Loucy (cell line): Measurements from ENCODE around the gene ADCY5.

ENCODE experiments used
- H2AFZ ChIP-seq: fragments of 200-600 bp; sonication (generic); 2 replicates; pipeline ENCODE4 v1.6.0; 2016; ENCODE audit warnings: antibody characterized with exemption, mild to moderate bottlenecking, low read length, moderate library complexity
- H3F3A ChIP-seq: fragments of 200-600 bp; 2 replicates; pipeline ENCODE4 v1.6.0; 2016; ENCODE audit warnings: antibody characterized with exemption, low read depth, mild to moderate bottlenecking
- H3K27me3 ChIP-seq: fragments of 200-600 bp; sonication (generic); 2 replicates; pipeline ENCODE4 v1.6.1; 2014; ENCODE audit warnings: low read length, mild to moderate bottlenecking; ENCODE audit not compliant: insufficient read depth, poor library complexity, severe bottlenecking
- H3K36me3 ChIP-seq: fragments of 200-600 bp; sonication (generic); 2 replicates; pipeline ENCODE4 v1.6.1; 2016; ENCODE audit warnings: low read length; ENCODE audit not compliant: insufficient read depth
- H3K4me1 ChIP-seq: fragments of 200-600 bp; sonication (generic); 2 replicates; pipeline ENCODE4 v1.5.1; 2014; ENCODE audit warnings: low read length, mild to moderate bottlenecking; ENCODE audit not compliant: insufficient read depth, poor library complexity, severe bottlenecking
- H3K4me2 ChIP-seq: fragments of 200-600 bp; sonication (generic); 2 replicates; pipeline ENCODE4 v1.6.0; 2014; ENCODE audit warnings: antibody characterized with exemption, low read length, low read depth, mild to moderate bottlenecking; ENCODE audit not compliant: poor library complexity, severe bottlenecking
- H3K4me3 ChIP-seq: fragments of 200-600 bp; sonication (generic); 2 replicates; pipeline ENCODE4 v1.5.1; 2014; ENCODE audit warnings: low read length, mild to moderate bottlenecking, mixed read lengths; ENCODE audit not compliant: poor library complexity, severe bottlenecking
- H3K79me2 ChIP-seq: fragments of 200-600 bp; sonication (generic); 2 replicates; pipeline ENCODE4 v1.6.1; 2014; ENCODE audit warnings: low read length; ENCODE audit not compliant: insufficient read depth
- H3K9ac ChIP-seq: fragments of 200-600 bp; sonication (generic); 2 replicates; pipeline ENCODE4 v1.6.0; 2014; ENCODE audit warnings: mild to moderate bottlenecking, low read depth, low read length, moderate library complexity; ENCODE audit not compliant: poor library complexity, severe bottlenecking
- H3K9me2 ChIP-seq: fragments of 200-600 bp; sonication (generic); replicated peaks from 2 replicates; pipeline ENCODE4 v1.6.1; 2016; ENCODE audit warnings: low read depth, low read length, mixed read lengths
- H3K9me3 ChIP-seq: fragments of 200-600 bp; sonication (generic); 2 replicates; pipeline ENCODE4 v1.6.1; 2014; ENCODE audit warnings: mild to moderate bottlenecking, antibody characterized with exemption, low read length, low read depth; ENCODE audit not compliant: insufficient read depth
- H4K20me1 ChIP-seq: fragments of 200-600 bp; sonication (generic); 2 replicates; pipeline ENCODE4 v1.6.0; 2014; ENCODE audit warnings: antibody characterized with exemption, low read length, mild to moderate bottlenecking; ENCODE audit not compliant: insufficient read depth, poor library complexity, severe bottlenecking
- CTCF ChIP-seq: fragments of 200-600 bp; sonication (generic); conservative IDR thresholded peaks from 2 replicates; pipeline ENCODE4 v1.5.1; 2014; ENCODE audit warnings: mild to moderate bottlenecking, antibody characterized with exemption, low read length
- EZH2phosphoT487 ChIP-seq: fragments of 200-600 bp; IDR thresholded peaks from 2 replicates; pipeline ENCODE4 v1.6.1; 2018; ENCODE audit warnings: antibody characterized with exemption, mild to moderate bottlenecking, moderate library complexity, borderline replicate concordance

The ADCY5 gene

GRCh38 chr3:123337226-123337625 is 111.7 kb downstream of the ADCY5 start:
- Histone ChIP-seq H3K36me3 (no peaks in the 10 kb centered on the region), H3K27me3 (no peaks in the 10 kb centered on the region), H2AFZ (no peak overlapping the region), H3K4me3 (no peak overlapping the region), H3K9ac (no peak overlapping the region), H3K9me2 (no peaks in the 10 kb centered on the region), H3K4me2 (no peak overlapping the region), H4K20me1 (no peaks in the 10 kb centered on the region), H3K4me1 (peaks cover 57% of the 10 kb centered on the region), H3K79me2 (no peaks in the 10 kb centered on the region), H3K9me3 (no peaks in the 10 kb centered on the region), H3F3A (no peaks in the 10 kb centered on the region)
- TF ChIP-seq EZH2phosphoT487 = no peak

- Histone ChIP-seq H3K4me2 (peak overlapping the region; percentile 78), H3K9me3 (no peaks in the 10 kb centered on the region)
- TF ChIP-seq CTCF = no peak
- TF ChIP-seq EZH2phosphoT487 = no peak
Observed at GRCh38 chr3:123336441-123336851, 112.4 kb downstream of the ADCY5 start.

GRCh38 chr3:123336001-123336400 is 112.9 kb downstream of the ADCY5 start:
- Histone ChIP-seq H3K4me2 (peak overlapping the region; percentile 78), H3K79me2 (no peaks in the 10 kb centered on the region), H3K4me1 (peaks cover 57% of the 10 kb centered on the region), H2AFZ (no peak overlapping the region), H4K20me1 (no peaks in the 10 kb centered on the region), H3K9ac (peak overlapping the region; percentile 9), H3F3A (no peaks in the 10 kb centered on the region), H3K9me3 (no peaks in the 10 kb centered on the region), H3K4me3 (no peak overlapping the region), H3K9me2 (no peaks in the 10 kb centered on the region), H3K36me3 (no peaks in the 10 kb centered on the region), H3K27me3 (no peaks in the 10 kb centered on the region)
- TF ChIP-seq CTCF (no peak), EZH2phosphoT487 (no peak)

More at GRCh38 chr3:123336441-123336851, 112.4 kb downstream of the ADCY5 start:
- Histone ChIP-seq H3F3A (no peaks in the 10 kb centered on the region), H3K9me2 (no peaks in the 10 kb centered on the region), H3K79me2 (no peaks in the 10 kb centered on the region), H3K4me1 (peaks cover 57% of the 10 kb centered on the region), H3K36me3 (no peaks in the 10 kb centered on the region), H3K27me3 (no peaks in the 10 kb centered on the region), H3K9ac (no peak overlapping the region), H3K4me3 (no peak overlapping the region), H4K20me1 (no peaks in the 10 kb centered on the region), H2AFZ (no peak overlapping the region)

- no peaks in the 10 kb centered on the region for H4K20me1 ChIP-seq
- H3K4me3 ChIP-seq = peak overlapping the region; percentile 63
- H3K4me1 ChIP-seq = peaks cover 57% of the 10 kb centered on the region
- peak overlapping the region; percentile 78 for H3K4me2 ChIP-seq
- H3K9me3 ChIP-seq = no peaks in the 10 kb centered on the region
- TF ChIP-seq CTCF (no peak), EZH2phosphoT487 (no peak)
- peak overlapping the region; percentile 9 for H3K9ac ChIP-seq
- no peaks in the 10 kb centered on the region for H3K36me3 ChIP-seq
- no peaks in the 10 kb centered on the region for H3F3A ChIP-seq
- no peak overlapping the region for H2AFZ ChIP-seq
- H3K27me3 ChIP-seq = no peaks in the 10 kb centered on the region
- no peaks in the 10 kb centered on the region for H3K9me2 ChIP-seq
- H3K79me2 ChIP-seq = no peaks in the 10 kb centered on the region
Observed at GRCh38 chr3:123335007-123335670, 113.8 kb downstream of the ADCY5 start.
